IgD-negative memory B cell (primary cell): ENCODE data around the gene ZNF835. TPM values are rescaled to one million over a fixed set of nuclear protein-coding genes. Genes with fewer than 3 reads are reported as not detected.
A peak's percentile ranks its signal among the peaks of the same experiment; 100 is the strongest.
"Not testable (repeated sequence)": the region's sequence is repeated elsewhere in the genome, so short reads cannot be mapped to it uniquely, and the experiment has no call there.

Experiments used
- H3K27ac Mint-ChIP-seq, 3 donors: one replicate each; pipeline ENCODE4 v1.8.0; 2020 to 2022; ENCODE audit warnings: mild to moderate bottlenecking in 3 of 3, mixed read lengths in 3 of 3, moderate library complexity in 1 of 3
- H3K27me3 Mint-ChIP-seq: one replicate; pipeline ENCODE4 v1.8.0; 2021; ENCODE audit warnings: mixed read lengths
- H3K36me3 Mint-ChIP-seq: one replicate; pipeline ENCODE4 v1.8.0; 2020; ENCODE audit warnings: mild to moderate bottlenecking, mixed read lengths
- H3K4me1 Mint-ChIP-seq, 3 donors: one replicate each; pipeline ENCODE4 v1.8.0; 2020 to 2022; ENCODE audit warnings: mixed read lengths in 3 of 3, mild to moderate bottlenecking in 1 of 3
- H3K4me3 Mint-ChIP-seq, 4 donors: one replicate each; pipeline ENCODE4 v1.8.0; 2020 to 2022; ENCODE audit warnings: mild to moderate bottlenecking in 4 of 4, mixed read lengths in 4 of 4, moderate library complexity in 3 of 4
- H3K9me3 Mint-ChIP-seq, 3 donors: one replicate each; pipeline ENCODE4 v1.8.0; 2020 to 2021; ENCODE audit warnings: mixed read lengths in 3 of 3, mild to moderate bottlenecking in 1 of 3
- polyA plus RNA-seq: library from polyadenylated mRNA; unstranded; fragments of 300-500 nt; fragmentation: Illumina TruSeq; gene quantifications from one replicate; pipeline ENCODE4 v1.2.3, GENCODE V29; 2021

Gene ZNF835
- polyA plus RNA-seq, 1 donor from 2014 or later: 6.0 TPM

DNA sequence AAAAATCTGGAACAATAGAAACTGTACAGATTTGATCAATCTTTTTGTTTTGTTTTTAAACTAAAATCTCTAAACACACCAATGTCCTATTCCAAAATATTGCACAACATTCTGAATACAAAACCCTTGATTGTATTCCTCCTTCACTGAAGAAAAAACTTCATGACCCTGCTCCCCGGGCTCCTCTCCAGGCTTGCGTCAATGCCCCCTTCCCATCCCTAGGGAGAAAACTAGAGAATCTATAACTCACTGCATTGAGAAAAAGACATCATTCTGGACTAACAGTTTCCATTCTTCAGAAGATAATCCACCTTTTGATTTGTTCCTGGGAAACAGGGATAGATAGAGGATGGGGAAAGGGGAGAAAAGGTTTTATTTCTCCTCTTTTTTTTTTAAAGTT is 1.1 kb upstream of the ZNF835 start:
- H3K9me3 Mint-ChIP-seq, H3K4me1 Mint-ChIP-seq, H3K36me3 Mint-ChIP-seq, H3K27ac Mint-ChIP-seq, H3K27me3 Mint-ChIP-seq: not testable (repeated sequence)
- peak overlapping the region in 1 of 4 donors; percentile 72 for H3K4me3 Mint-ChIP-seq

DNA sequence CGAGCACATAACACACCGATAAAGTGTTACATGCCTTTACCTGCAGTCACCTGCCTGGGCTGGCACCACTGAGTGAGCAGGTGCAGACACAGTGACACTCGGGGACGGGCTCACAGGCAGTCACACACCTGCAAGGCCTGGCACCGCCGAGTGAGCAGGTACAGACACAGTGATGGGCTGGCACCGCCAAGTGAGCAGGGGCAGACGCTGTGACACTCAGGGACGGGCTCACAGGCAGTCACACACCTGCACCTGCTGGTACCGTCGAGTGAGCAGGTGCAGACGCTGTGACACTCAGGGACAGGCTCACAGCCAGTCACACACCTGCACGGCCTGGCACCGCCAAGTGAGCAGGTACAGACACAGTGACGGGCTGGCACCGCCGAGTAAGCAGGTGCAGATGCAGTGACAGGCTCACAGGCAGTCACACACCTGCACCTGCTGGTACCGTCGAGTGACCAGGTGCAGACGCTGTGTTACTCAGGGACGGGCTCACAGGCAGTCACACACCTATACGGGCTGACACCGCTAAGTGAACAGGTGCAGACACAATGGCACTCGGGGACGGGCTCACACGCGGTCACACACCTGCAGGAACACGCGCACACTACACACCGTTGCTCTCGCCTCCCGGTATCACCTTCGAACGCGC is 470 bp downstream of the ZNF835 start:
- Mint-ChIP-seq H3K4me1 (peaks cover 3 to 6% (median 4%) of the 10 kb centered on the region in 3 donors), H3K9me3 (no peaks in the 10 kb centered on the region), H3K36me3 (no peaks in the 10 kb centered on the region), H3K4me3 (peak overlapping the region; percentile 91 to 98 (median 96)), H3K27ac (peak overlapping the region in 2 of 3 donors; percentile 16 to 96), H3K27me3 (no peaks in the 10 kb centered on the region)

DNA sequence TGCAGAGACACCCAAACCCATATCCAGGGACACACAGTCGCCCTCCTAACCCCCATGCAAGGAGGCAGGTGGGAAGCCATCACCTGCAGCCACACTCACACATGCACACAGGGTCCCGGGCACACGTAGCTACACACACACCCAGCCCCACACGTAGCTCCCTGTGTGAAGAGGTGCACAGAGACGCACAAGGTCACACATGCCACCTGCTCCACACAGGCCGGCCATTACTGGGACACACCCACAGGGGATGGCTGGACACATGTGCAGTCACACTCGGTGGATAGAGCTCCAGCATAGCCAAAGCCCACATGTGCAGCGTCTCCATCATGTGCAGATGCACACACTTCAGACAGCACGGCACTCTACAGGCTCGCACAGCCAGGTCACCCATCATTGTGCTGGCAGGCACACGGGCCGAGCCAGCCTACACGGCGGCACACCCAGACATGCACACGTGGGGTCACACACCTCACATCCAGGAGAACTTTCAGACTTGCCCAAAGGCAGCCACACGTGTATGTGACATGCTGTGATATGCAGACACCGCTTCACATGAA is 1.1 kb downstream of the ZNF835 start:
- Mint-ChIP-seq H3K4me1 (peaks cover 3 to 6% (median 4%) of the 10 kb centered on the region in 3 donors), H3K27me3 (no peaks in the 10 kb centered on the region), H3K27ac (no peak overlapping the region), H3K36me3 (no peaks in the 10 kb centered on the region), H3K4me3 (peak overlapping the region; percentile 52 to 98 (median 94)), H3K9me3 (no peaks in the 10 kb centered on the region)

DNA sequence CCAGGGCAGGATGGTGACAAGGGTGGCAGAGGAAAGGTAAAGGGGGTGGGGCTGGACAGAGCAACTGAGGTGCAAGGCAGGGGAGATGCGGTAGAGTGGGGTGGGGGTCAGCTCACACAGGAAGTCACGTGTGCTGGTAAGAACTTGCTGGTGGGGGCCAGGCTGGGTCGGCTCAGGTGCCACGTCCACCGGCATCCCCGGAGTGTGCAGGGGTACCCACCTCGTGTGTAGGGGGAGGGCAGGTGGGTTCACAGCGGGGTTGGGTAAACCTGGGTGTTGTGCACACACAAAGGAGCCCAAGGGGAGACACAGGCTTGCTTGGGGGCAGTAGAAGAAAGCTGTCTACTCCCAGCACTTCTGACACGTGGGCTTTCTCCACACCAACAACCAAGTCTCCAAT is 2.9 kb downstream of the ZNF835 start:
- H3K27ac Mint-ChIP-seq: no peak overlapping the region
- peaks cover 0 to under 1% (median 0%) of the 10 kb centered on the region in 3 donors for H3K9me3 Mint-ChIP-seq
- H3K27me3 Mint-ChIP-seq: no peaks in the 10 kb centered on the region
- H3K4me1 Mint-ChIP-seq: peaks cover 3 to 6% (median 4%) of the 10 kb centered on the region in 3 donors
- H3K36me3 Mint-ChIP-seq: no peaks in the 10 kb centered on the region
- H3K4me3 Mint-ChIP-seq: peak overlapping the region in 1 of 4 donors; percentile 77

DNA sequence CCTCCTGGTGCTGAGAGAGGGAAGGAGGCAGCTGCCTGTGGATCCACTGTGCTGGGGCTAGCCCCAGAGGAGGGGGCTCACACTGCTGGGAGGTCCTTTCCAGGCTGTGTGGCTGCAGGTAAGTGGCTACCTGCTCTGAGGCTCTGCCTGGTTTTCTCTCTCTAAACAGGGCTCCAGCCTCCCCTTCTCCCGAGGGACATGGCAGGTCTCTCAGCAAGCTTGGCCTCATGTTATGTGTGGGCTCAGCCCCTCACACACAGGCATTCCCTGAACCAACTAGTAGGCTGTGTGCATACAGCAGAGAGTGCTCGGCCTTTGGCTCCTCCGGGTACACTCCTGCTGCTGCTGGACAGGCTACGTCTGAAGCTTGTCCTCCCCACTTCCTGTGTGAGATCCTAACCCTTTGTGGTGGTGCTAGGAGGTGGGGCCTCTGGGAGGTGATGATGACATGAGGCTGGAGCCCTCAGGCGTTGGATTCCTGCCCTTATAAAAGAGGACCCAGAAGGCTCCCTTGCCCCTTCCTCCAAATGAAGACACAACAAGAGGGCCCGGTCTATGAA is 4.2 kb downstream of the ZNF835 start:
- peak overlapping the region in 1 of 3 donors; percentile 31 for H3K27ac Mint-ChIP-seq
- H3K4me1 Mint-ChIP-seq: peaks cover 3 to 6% (median 4%) of the 10 kb centered on the region in 3 donors
- H3K4me3 Mint-ChIP-seq: peak overlapping the region in 1 of 4 donors; percentile 32
- no peaks in the 10 kb centered on the region for H3K27me3 Mint-ChIP-seq
- H3K9me3 Mint-ChIP-seq: peaks cover 0 to 4% (median 0%) of the 10 kb centered on the region in 3 donors
- no peaks in the 10 kb centered on the region for H3K36me3 Mint-ChIP-seq

DNA sequence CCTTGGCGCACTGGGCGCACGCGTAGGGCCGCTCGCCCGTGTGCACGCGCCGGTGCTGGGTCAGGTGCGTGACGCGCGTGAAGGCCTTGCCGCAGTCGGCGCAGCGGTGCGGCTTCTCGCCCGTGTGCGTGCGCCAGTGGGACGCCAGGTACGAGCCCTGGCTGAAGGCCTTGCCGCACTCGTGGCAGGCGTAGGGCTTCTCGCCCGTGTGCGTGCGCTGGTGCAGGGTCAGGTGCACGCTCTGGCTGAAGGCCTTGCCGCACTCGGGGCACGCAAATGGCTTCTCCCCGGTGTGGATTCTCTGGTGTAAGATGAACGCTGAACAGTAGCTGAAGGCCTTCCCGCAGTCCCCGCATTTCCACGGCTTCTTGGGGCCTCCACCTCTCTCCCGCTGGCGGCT is 7.0 kb downstream of the ZNF835 start:
- no peaks in the 10 kb centered on the region for H3K27me3 Mint-ChIP-seq
- peaks cover 0 to 8% (median 1%) of the 10 kb centered on the region in 3 donors for H3K9me3 Mint-ChIP-seq
- H3K27ac Mint-ChIP-seq: no peak overlapping the region
- H3K36me3 Mint-ChIP-seq: no peaks in the 10 kb centered on the region
- H3K4me3 Mint-ChIP-seq: no peak overlapping the region
- no peaks in the 10 kb centered on the region for H3K4me1 Mint-ChIP-seq

DNA sequence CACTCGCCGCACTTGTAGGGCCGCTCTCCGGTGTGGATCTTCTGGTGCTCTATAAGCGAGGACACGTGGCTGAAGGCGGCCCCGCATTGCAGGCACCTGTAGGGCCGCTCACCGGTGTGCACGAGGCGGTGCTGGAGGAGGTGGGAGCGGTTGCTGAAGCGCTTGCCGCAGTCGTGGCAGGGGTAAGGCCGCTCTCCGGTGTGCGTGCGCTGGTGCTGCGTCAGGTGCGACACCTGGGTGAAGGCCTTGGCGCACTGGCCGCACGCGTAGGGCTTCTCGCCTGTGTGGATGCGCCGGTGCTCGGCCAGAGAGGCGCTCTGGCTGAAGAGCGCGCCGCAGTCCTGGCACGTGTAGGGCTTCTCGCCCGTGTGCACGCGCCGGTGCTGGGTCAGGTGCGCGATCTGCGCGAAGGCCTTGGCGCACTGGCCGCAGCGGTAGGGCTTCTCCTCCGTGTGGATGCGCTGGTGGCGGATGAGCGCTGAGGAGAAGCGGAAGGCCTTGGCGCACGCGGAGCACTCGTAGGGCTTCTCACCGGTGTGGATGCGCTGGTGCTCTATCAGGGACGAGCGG is 7.5 kb downstream of the ZNF835 start:
- Mint-ChIP-seq H3K27ac (no peak overlapping the region), H3K4me3 (no peak overlapping the region), H3K9me3 (peaks cover 0 to 8% (median 1%) of the 10 kb centered on the region in 3 donors), H3K4me1 (no peaks in the 10 kb centered on the region), H3K27me3 (no peaks in the 10 kb centered on the region), H3K36me3 (no peaks in the 10 kb centered on the region)

DNA sequence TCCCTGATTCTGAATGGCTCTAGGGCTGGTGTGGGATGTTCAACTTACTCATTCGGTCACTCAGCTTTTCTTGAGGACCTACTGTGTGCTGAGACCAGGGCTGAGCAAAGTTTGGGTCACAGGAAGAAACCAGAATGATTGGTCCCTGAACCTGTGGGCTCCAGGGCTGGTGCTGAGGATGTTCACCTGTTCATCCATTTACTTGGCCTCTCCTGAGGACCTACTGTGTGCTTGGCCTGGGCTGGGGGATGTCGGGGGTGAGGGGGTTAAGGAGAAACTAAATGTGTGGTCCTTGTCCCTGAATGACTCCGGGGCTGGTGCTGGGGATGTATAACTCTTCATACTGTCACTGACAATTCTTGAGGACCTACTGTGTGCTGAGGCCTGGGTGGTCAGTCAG is 10.3 kb downstream of the ZNF835 start:
- Mint-ChIP-seq H3K36me3 (no peaks in the 10 kb centered on the region), H3K9me3 (peaks cover 0 to 13% (median 6%) of the 10 kb centered on the region in 3 donors), H3K27me3 (no peaks in the 10 kb centered on the region), H3K4me1 (no peaks in the 10 kb centered on the region), H3K4me3 (no peak overlapping the region), H3K27ac (peak overlapping the region in 1 of 3 donors; percentile 50)

DNA sequence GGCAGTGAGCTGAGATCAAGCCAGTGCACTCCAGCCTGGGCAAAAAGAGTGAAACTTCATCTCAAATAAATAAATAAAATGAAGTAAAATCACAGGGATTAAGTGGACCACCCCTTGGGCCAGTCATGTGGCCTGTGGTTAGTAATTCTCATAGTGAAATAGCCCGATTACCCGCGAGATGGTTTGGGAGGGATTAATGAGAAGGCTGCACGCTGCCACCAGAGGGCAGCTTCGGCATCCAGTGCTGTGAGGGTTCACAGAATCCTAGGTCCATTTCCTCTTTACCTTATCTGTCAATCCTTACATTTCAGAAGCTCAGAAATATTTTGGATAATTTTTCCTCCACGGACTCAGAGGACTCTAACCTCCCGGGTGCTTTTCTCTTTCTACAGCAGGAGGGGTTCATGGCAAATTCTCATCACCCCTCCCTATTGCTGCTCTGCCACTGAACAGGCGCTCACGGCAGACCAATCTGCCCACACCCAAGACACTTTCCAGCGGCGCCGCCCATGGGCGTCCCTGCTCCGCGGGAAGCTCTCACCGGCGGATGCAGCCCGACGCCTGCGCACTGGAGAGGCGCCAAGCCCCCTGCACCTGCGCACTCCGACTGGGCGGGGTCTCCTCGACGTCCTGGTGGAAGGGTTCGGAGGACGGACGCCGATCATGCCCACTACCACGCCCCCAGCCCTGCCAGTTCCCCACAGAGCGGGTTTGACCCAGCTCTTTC is 11.0 kb downstream of the ZNF835 start:
- H3K9me3 Mint-ChIP-seq: peaks cover 1 to 15% (median 8%) of the 10 kb centered on the region in 3 donors
- no peaks in the 10 kb centered on the region for H3K36me3 Mint-ChIP-seq
- no peak overlapping the region for H3K27ac Mint-ChIP-seq
- H3K4me1 Mint-ChIP-seq: no peaks in the 10 kb centered on the region
- no peak overlapping the region for H3K4me3 Mint-ChIP-seq
- H3K27me3 Mint-ChIP-seq: no peaks in the 10 kb centered on the region

DNA sequence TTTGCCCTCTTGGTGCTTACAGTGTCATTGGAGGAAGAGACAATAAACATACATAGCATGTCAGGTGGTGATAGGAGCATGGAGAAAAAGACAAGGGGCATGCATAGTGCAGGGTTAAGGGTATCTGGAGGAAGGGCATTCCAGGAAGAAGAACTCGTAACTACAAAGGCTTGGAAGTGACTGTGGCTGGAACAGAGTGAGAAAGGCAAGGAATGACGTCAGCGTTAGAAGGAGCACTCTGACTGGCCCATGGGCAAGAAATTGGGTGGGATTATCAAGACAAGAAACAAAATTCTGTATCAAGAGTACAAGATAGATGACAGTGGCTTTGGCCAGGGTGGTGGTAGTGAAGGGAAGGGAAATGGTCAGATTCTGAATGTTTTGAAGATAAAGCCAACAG is 17.4 kb downstream of the ZNF835 start:
- Mint-ChIP-seq H3K27me3 (no peaks in the 10 kb centered on the region), H3K36me3 (no peaks in the 10 kb centered on the region), H3K9me3 (peaks cover 11 to 35% (median 23%) of the 10 kb centered on the region in 3 donors), H3K4me3 (no peak overlapping the region), H3K27ac (no peak overlapping the region), H3K4me1 (no peaks in the 10 kb centered on the region)

DNA sequence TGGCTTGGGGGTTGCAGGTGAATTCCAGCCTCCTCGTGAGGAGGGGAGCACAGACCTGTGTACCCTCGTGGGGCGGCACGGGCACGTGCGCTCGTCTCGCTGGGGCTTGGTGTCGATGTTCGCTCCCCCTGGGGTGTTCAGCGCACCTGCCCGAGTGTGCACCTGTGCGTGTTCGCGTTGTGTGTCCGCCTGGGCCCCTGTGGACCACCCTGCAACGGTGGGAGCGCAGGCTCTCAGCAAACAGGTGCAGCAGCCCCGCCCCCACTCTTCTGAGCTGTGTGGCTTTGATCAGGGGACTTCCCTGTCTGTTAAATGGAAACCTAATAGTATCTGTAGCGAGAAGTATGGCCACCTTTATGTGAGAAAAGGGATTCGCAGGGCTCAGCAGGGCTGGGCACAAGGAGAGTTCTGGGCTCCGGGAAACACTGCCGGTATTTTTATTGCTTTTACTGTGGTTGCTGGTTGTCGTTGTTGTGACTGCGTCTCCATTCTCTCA is 28.0 kb downstream of the ZNF835 start:
- no peak overlapping the region for H3K27ac Mint-ChIP-seq
- H3K27me3 Mint-ChIP-seq: peaks cover 11% of the 10 kb centered on the region
- peaks cover 6% of the 10 kb centered on the region for H3K36me3 Mint-ChIP-seq
- peak overlapping the region in 1 of 4 donors; percentile 51 for H3K4me3 Mint-ChIP-seq
- H3K4me1 Mint-ChIP-seq: peaks cover 0 to 5% (median 0%) of the 10 kb centered on the region in 3 donors
- H3K9me3 Mint-ChIP-seq: peaks cover 30 to 36% (median 30%) of the 10 kb centered on the region in 3 donors

DNA sequence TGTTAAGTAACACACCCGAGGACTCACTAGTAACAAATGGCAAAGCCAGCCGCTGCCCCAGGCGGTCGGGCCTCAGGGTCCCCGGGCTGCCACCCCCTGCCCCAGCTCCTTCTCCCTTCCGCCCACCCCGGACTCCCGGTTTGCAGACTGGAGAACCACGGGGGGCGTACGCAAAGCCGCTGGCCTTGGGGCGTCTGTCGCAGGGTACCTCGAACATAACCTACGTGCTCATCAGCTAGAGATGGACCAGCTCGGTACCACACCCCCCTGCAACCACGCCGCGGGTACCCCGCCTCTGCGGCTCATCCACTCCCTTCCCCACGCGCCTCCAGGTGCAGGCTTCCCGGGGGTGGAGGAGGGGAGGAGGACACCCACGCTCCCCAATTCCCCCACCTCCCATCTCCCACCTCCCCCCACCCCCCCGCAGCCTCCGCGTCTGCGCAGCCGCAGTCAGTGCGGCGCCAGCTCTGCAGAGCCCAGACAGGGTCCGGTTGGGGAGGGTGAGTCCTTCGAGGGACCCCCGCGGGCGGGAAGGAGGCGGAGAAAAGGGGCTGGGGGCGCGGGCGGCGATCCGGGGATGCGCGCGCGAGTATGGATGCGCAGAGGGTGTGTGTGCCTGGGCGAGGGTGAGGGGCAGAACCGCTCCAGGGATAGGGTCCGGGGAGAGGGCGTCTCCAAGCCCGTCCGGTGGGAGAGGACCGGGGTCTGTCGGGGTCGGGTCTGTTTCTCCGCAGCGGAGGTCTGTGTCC is 28.7 kb downstream of the ZNF835 start, which contains the start of gene SMIM17:
SMIM17 (plus strand) TSS at position 449 of the 749 bp plus-strand sequence. CDS start 2,509 bp downstream, outside the sequence.
- no peak within 1 kb of the TSS for H3K27ac Mint-ChIP-seq
- peaks cover 0 to 5% (median 0%) of the 10 kb centered on the region in 3 donors for H3K4me1 Mint-ChIP-seq
- peaks cover 28 to 34% (median 30%) of the 10 kb centered on the region in 3 donors for H3K9me3 Mint-ChIP-seq
- H3K36me3 Mint-ChIP-seq: peaks cover 6% of the 10 kb centered on the region
- peaks cover 11% of the 10 kb centered on the region for H3K27me3 Mint-ChIP-seq
- H3K4me3 Mint-ChIP-seq: peak within 1 kb of the TSS in 1 of 4 donors; percentile 51

DNA sequence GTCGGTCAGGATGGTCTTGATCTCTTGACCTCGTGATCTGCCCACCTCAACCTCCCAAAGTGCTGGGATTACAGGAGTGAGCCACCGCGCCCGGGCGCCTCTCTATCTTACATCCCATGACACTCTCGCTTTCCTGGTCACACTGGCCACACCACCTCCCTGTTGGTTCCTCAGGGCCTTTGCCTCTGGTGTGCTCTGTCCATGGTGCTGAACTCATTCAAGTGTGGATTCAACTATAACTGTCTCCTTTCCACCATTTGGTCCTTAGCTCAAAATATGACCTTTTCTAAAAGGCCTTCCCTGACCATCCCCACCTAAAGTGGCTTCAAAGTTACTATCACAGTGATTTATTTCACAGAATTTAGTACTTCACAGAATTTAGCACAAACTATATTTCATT is 32.3 kb downstream of the ZNF835 start:
- H3K4me3 Mint-ChIP-seq: no peak overlapping the region
- H3K36me3 Mint-ChIP-seq: peaks cover 4% of the 10 kb centered on the region
- H3K27me3 Mint-ChIP-seq: peaks cover 7% of the 10 kb centered on the region

DNA sequence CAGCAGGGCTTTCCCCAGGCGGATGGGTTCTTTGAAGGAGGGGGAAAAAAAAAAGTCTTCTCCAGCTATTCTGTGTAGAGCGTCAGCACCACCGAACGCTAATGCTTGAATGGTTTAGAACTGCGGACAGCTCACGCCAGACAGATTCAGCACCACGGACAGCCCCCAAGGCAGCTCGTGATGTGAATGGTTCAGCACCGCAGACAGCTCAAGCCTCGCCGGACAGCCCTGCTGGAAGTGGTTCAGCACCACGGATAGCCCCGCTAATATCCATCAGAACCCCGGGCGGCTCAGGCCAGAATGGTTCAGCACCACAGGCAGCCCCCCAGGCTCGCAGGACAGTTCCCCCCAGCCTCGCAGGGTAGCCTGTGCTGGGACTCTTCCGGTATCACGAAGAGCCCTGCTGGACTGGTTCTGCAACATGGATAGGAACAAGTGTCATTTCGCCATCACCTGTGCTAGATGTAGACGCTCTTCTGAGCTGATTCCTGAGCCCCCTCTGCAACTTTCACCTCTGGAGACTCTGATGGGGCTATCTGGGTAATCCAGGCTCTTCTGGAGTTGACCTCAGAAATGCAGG is 33.5 kb downstream of the ZNF835 start:
- Mint-ChIP-seq H3K4me1 (no peaks in the 10 kb centered on the region), H3K36me3 (no peaks in the 10 kb centered on the region), H3K4me3 (peak overlapping the region in 1 of 4 donors; percentile 55), H3K9me3 (peaks cover 16 to 30% (median 26%) of the 10 kb centered on the region in 3 donors), H3K27ac (peak overlapping the region in 1 of 3 donors; percentile 62), H3K27me3 (peaks cover 1% of the 10 kb centered on the region)

More for the DNA sequence above, 32.3 kb downstream of the ZNF835 start:
- H3K9me3 Mint-ChIP-seq: peaks cover 16 to 28% (median 25%) of the 10 kb centered on the region in 3 donors
- no peak overlapping the region for H3K27ac Mint-ChIP-seq
- H3K4me1 Mint-ChIP-seq: peaks cover 0 to 1% (median 0%) of the 10 kb centered on the region in 3 donors
